Heart right ventricle (tissue), 16 donors: ENCODE results near the gene TRIM2. TPM values are rescaled to one million over a fixed set of nuclear protein-coding genes. Genes with fewer than 3 reads are reported as not detected.

Source experiments
- ATAC-seq, 8 donors: fragments of 200-7000 bp; cut with Tn5 transposase; one replicate each; pipeline ENCODE4 v1.9.1; 2020; ENCODE audit warnings: mild to moderate bottlenecking in 8 of 8, moderate library complexity in 8 of 8, moderate number of reproducible peaks in 1 of 8
- DNase-seq, 2 donors: peaks; one replicate each; pipeline ENCODE4 v3.0.0-alpha.2; 2020
- H3K27ac ChIP-seq, 10 donors: fragments of 200-600 bp; sonication (generic) in 2 of 10; one replicate each; pipeline versions ENCODE4 v1.5.0 to v1.8.0; 2020 to 2022; ENCODE audit warnings: mild to moderate bottlenecking in 3 of 10
- H3K27me3 ChIP-seq, 7 donors: fragments of 200-600 bp; one replicate each; pipeline ENCODE4 v1.8.0; 2021 to 2022; ENCODE audit warnings: mild to moderate bottlenecking in 2 of 7
- H3K36me3 ChIP-seq, 9 donors: fragments of 200-600 bp; sonication (generic) in 1 of 9; one replicate each; pipeline versions ENCODE4 v1.5.0 to v1.8.0; 2020 to 2022; ENCODE audit warnings: mild to moderate bottlenecking in 2 of 9
- H3K4me1 ChIP-seq, 9 donors: fragments of 200-600 bp; sonication (generic) in 1 of 9; one replicate each; pipeline versions ENCODE4 v1.5.0 to v1.8.0; 2020 to 2022; ENCODE audit warnings: mild to moderate bottlenecking in 4 of 9
- H3K4me3 ChIP-seq, 10 donors: fragments of 200-600 bp; sonication (generic) in 2 of 10; one replicate each; pipeline versions ENCODE4 v1.5.0 to v1.8.0; 2020 to 2022; ENCODE audit warnings: mild to moderate bottlenecking in 7 of 10, moderate library complexity in 2 of 10
- H3K9me3 ChIP-seq, 11 donors: fragments of 200-600 bp in 10 of 11; sonication (generic) in 2 of 11; one replicate each; pipeline versions ENCODE4 v1.5.0 to v1.8.0; 2013 to 2022; ENCODE audit warnings: mild to moderate bottlenecking in 2 of 11, control low read depth in 1 of 11, moderate library complexity in 1 of 11
- CTCF ChIP-seq, 9 donors: fragments of 200-600 bp; sonication (generic) in 2 of 9; IDR thresholded peaks; one replicate each; pipeline versions ENCODE4 v1.5.0 to v1.8.0; 2021 to 2022; ENCODE audit warnings: antibody characterized with exemption in 9 of 9, mild to moderate bottlenecking in 5 of 9, moderate library complexity in 1 of 9
- WGBS, 2 donors: extraction: QIAGEN DNeasy Blood & Tissue Kit; methylation state at CpG; one replicate each; pipeline ENCODE4 v1.1.7; 2013; ENCODE audit warnings: inconsistent platforms in 1 of 2; 5-methylcytosine and 5-hydroxymethylcytosine counted together
- intact Hi-C, 10 donors: fragments of 100-400 bp; cut with DNase I; formaldehyde crosslinking; loops; one replicate each; pipeline versions ENCODE4 v1.11.1 to v1.14.2; 2022
- polyA plus RNA-seq, 2 donors: library from polyadenylated mRNA; stranded (reverse); fragments of 200-250 nt; gene quantifications; one replicate each; pipeline ENCODE4 v1.2.3, GENCODE V29; 2013
- total RNA-seq, 10 donors: library from RNA; stranded (reverse); fragmentation: NEBNext Ultra II Directional in 3 of 10; extraction: Animal tissue kit (Norgen Biotek cat#: 25700) in 3 of 10; gene quantifications; one replicate each; pipeline versions ENCODE4 v1.2.1 to v1.2.4, GENCODE V29; 2021 to 2023
- donor health status: Arrhythmogenic right ventricular cardiomyopathy.
- donor health status: ischemic (EF 13 %, LVEDD 7.1; RV severe dilation, severe dysfunction).
- donor health status: healthy with polysubstance abuse.
- donor health status: DM: no; HTN: yes; CAD: no.
- donor health status: DM: no; HTN: no; CAD: no.
- donor health status: ischemic (EF 25% LVEDD 6.9; RV normal size, moderate dysfunction).
- donor health status: ischemic (EF 25% LVEDD 5.7; RV mildly dilated, moderate dysfunction).
- donor health status: healthy.
- donor health status: DM: yes; HTN: yes; CAD: no.
- donor health status: Ischemic cardiomyopathy.
- donor health status: ischemic (EF 35%, LVEDD 5.7; RV mildly dilated, moderate dysfunction).
- donor health status: nonischemic (EF 11% LVEDD 7.7; RV severe dilation, severe dysfunction).
- donor health status: DM: yes; HTN: yes; CAD: no.
- donor health status: PGD.
- donor health status: ischemic (EF 29% LVEDD 5.4; RV normal size, mild dysfunction).
- donor health status: nonischemic (EF 23%, LVEDD 6.1; RV moderate dilation, normal function).

Gene TRIM2
- total and polyA plus RNA-seq, 12 donors = 2.8 to 33.2 (median 20.5) TPM

GRCh38 chr4:153241295-153241694 lies 37.1 kb downstream of the TRIM2 start:
- Histone ChIP-seq H3K4me1 (peaks cover 5 to 34% (median 29%) of the 10 kb centered on the region in 9 donors), H3K27me3 (no peaks in the 10 kb centered on the region), H3K27ac (peak overlapping the region in 6 of 10 donors; percentile 12 to 61 (median 40)), H3K9me3 (no peaks in the 10 kb centered on the region), H3K36me3 (peaks cover 0 to 35% (median 0%) of the 10 kb centered on the region in 9 donors), H3K4me3 (no peak overlapping the region)
- 83 to 84% methylated on average over 8 of the region's 8 CpGs for WGBS, 2 donors
- ATAC-seq = peak in 2 of 8 donors; percentile 39 to 61
- intact Hi-C loops = loop anchor here in 1 of 10 donors (5.0 kb wide), 1 partner anchor 34 kb away; no protein-coding TSS in a partner anchor
- no peak for TF ChIP-seq CTCF (IDR thresholded peaks at IDR 0.05)
- DNase-seq = no peak

- ATAC-seq (peak; percentile 52 to 93 (median 66)), DNase-seq (no peak)
- H3K4me1 ChIP-seq = peaks cover 5 to 34% (median 29%) of the 10 kb centered on the region in 9 donors
- TF ChIP-seq CTCF (IDR thresholded peaks at IDR 0.05) = no peak
- H3K9me3 ChIP-seq = no peaks in the 10 kb centered on the region
- H3K36me3 ChIP-seq = peaks cover 0 to 31% (median 0%) of the 10 kb centered on the region in 9 donors
- WGBS, 2 donors = 31 to 35% methylated on average over 13 of the region's 13 CpGs
- H3K27me3 ChIP-seq = no peaks in the 10 kb centered on the region
- intact Hi-C loops = loop anchor here in 1 of 10 donors (5.0 kb wide), 1 partner anchor 35 kb away; no protein-coding TSS in a partner anchor
- peak overlapping the region in 9 of 10 donors; percentile 16 to 61 (median 30) for H3K27ac ChIP-seq
- H3K4me3 ChIP-seq = no peak overlapping the region
Observed at GRCh38 chr4:153241970-153242838, 38.0 kb downstream of the TRIM2 start.

GRCh38 chr4:153242839-153243324 lies 38.6 kb downstream of the TRIM2 start:
- Histone ChIP-seq H3K36me3 (peaks cover 0 to 28% (median 0%) of the 10 kb centered on the region in 9 donors), H3K4me1 (peaks cover 5 to 34% (median 29%) of the 10 kb centered on the region in 9 donors), H3K27me3 (no peaks in the 10 kb centered on the region), H3K4me3 (no peak overlapping the region), H3K27ac (peak overlapping the region in 8 of 10 donors; percentile 17 to 61 (median 36)), H3K9me3 (no peaks in the 10 kb centered on the region)
- TF ChIP-seq CTCF (IDR thresholded peaks at IDR 0.05) = no peak
- intact Hi-C loops = loop anchor here in 1 of 10 donors (5.0 kb wide), 1 partner anchor 36 kb away; no protein-coding TSS in a partner anchor
- ATAC-seq (peak in 1 of 8 donors; percentile 39), DNase-seq (no peak)
- WGBS, 2 donors = 65 to 66% methylated on average over 3 of the region's 3 CpGs

GRCh38 chr4:153243468-153243867 lies 39.2 kb downstream of the TRIM2 start:
- intact Hi-C loops = loop anchor here in 1 of 10 donors (5.0 kb wide), 1 partner anchor 36 kb away; no protein-coding TSS in a partner anchor
- H3K36me3 ChIP-seq = peaks cover 0 to 22% (median 0%) of the 10 kb centered on the region in 9 donors
- H3K9me3 ChIP-seq = no peaks in the 10 kb centered on the region
- H3K4me1 ChIP-seq = peaks cover 5 to 37% (median 32%) of the 10 kb centered on the region in 9 donors
- peak overlapping the region in 4 of 10 donors; percentile 30 to 61 (median 50) for H3K27ac ChIP-seq
- no peaks in the 10 kb centered on the region for H3K27me3 ChIP-seq
- no peak for ATAC-seq
- H3K4me3 ChIP-seq = no peak overlapping the region
- TF ChIP-seq CTCF (IDR thresholded peaks at IDR 0.05) = no peak
- DNase-seq = no peak
